Measurements from ENCODE around the gene PCSK6.
"Not testable (repeated sequence)": the region's sequence is repeated elsewhere in the genome, so short reads cannot be mapped to it uniquely, and the experiment has no call there.

Gene PCSK6

GRCh38 chr15:101294731-101295606, 194.5 kb downstream of the PCSK6 start, which contains the start of gene SNRPA1:
SNRPA1 (minus strand) TSS chr15:101295248; CDS start chr15:101295178, 70 bp downstream.
- DNase-seq (ENCODE audit: low read depth in 1 of 2, low spot score in 1 of 2), result peak; percentile 91 to 96
- peak within 1 kb of the TSS; percentile 98 for H3K27ac ChIP-seq (replicated peaks)
- no peaks in the 10 kb centered on the region for H3K27me3 ChIP-seq (ENCODE audit: insufficient read depth, poor library complexity, severe bottlenecking)
- TF ChIP-seq REST (IDR thresholded peaks at IDR 0.05; ENCODE audit: insufficient replicate concordance, low read depth), result peak; percentile 12
- no peak for TF ChIP-seq SPI1 (IDR thresholded peaks at IDR 0.05; ENCODE audit: borderline replicate concordance, low read depth)
- TF ChIP-seq POLR2AphosphoS5 (IDR thresholded peaks at IDR 0.05; ENCODE audit: low read depth), result peak; percentile 96
- no peak for TF ChIP-seq CTCF (IDR thresholded peaks at IDR 0.05; ENCODE audit: insufficient read depth, low read length)
- TF ChIP-seq GABPA (IDR thresholded peaks at IDR 0.05; ENCODE audit: low read depth), result peak; percentile 77
- peak within 1 kb of the TSS; percentile 93 for H3K4me3 ChIP-seq (replicated peaks; ENCODE audit: insufficient read depth, low read length)

GRCh38 chr15:101293122-101293521, 196.4 kb downstream of the PCSK6 start:
- Histone ChIP-seq H3K27me3 (ENCODE audit: insufficient read depth, poor library complexity, severe bottlenecking) (no peaks in the 10 kb centered on the region), H3K27ac (replicated peaks) (peak overlapping the region; percentile 98; the same call in 1 of the 2 replicates), H3K4me3 (replicated peaks; ENCODE audit: insufficient read depth, low read length) (peak overlapping the region; percentile 93)
- TF ChIP-seq POLR2AphosphoS5 (IDR thresholded peaks at IDR 0.05; ENCODE audit: low read depth) (no peak), SPI1 (IDR thresholded peaks at IDR 0.05; ENCODE audit: borderline replicate concordance, low read depth) (no peak), CTCF (IDR thresholded peaks at IDR 0.05; ENCODE audit: insufficient read depth, low read length) (no peak), REST (IDR thresholded peaks at IDR 0.05; ENCODE audit: insufficient replicate concordance, low read depth) (no peak), GABPA (IDR thresholded peaks at IDR 0.05; ENCODE audit: low read depth) (no peak)
- DNase-seq (ENCODE audit: low read depth in 1 of 2, low spot score in 1 of 2), result no peak

GRCh38 chr15:101288905-101289513, 200.5 kb downstream of the PCSK6 start:
- Histone ChIP-seq H3K27me3 (ENCODE audit: insufficient read depth, poor library complexity, severe bottlenecking) (no peaks in the 10 kb centered on the region), H3K4me3 (replicated peaks; ENCODE audit: insufficient read depth, low read length) (no peak overlapping the region), H3K27ac (replicated peaks) (no peak overlapping the region)
- DNase-seq (ENCODE audit: low read depth in 1 of 2, low spot score in 1 of 2), result peak in 1 of 2 experiments; percentile 49
- TF ChIP-seq CTCF (IDR thresholded peaks at IDR 0.05; ENCODE audit: insufficient read depth, low read length) (peak; percentile 46), POLR2AphosphoS5 (IDR thresholded peaks at IDR 0.05; ENCODE audit: low read depth) (no peak), GABPA (IDR thresholded peaks at IDR 0.05; ENCODE audit: low read depth) (no peak), REST (IDR thresholded peaks at IDR 0.05; ENCODE audit: insufficient replicate concordance, low read depth) (no peak), SPI1 (IDR thresholded peaks at IDR 0.05; ENCODE audit: borderline replicate concordance, low read depth) (no peak)

GRCh38 chr15:101287342-101287741, 202.2 kb downstream of the PCSK6 start:
- DNase-seq (ENCODE audit: low read depth in 1 of 2, low spot score in 1 of 2); H3K27me3 ChIP-seq (ENCODE audit: insufficient read depth, poor library complexity, severe bottlenecking); H3K4me3 ChIP-seq (replicated peaks; ENCODE audit: insufficient read depth, low read length); H3K27ac ChIP-seq (replicated peaks): not testable (repeated sequence)

All from HL-60 (cell line).